Muscle of back (tissue), 11 donors: ENCODE measurements around the gene ERFL. TPM values are rescaled to one million over a fixed set of nuclear protein-coding genes. Genes with fewer than 3 reads are reported as not detected.
A peak's percentile ranks its signal among the peaks of the same experiment; 100 is the strongest.
"Not testable (repeated sequence)": the region's sequence is repeated elsewhere in the genome, so short reads cannot be mapped to it uniquely, and the experiment has no call there.

Source experiments
- DNase-seq, 3 donors: peaks; one replicate each; pipeline versions ENCODE4 v3.0.0 to v3.0.0-alpha.2; 2013
- polyA plus RNA-seq, 10 donors: library from polyadenylated mRNA; unstranded; fragments of 120-200 nt; gene quantifications; one replicate each; pipeline ENCODE4 v1.2.1, GENCODE V29; 2013; ENCODE audit not compliant: insufficient read length in 10 of 10

ERFL gene
- polyA plus RNA-seq, 10 donors, result 0.07 to 0.29 (median 0.20) TPM; not detected in 1

GRCh38 chr19:41877916-41878905 is 50.0 kb downstream of the ERFL start:
- DNase-seq, result no peak

GRCh38 chr19:41876847-41877832 is 51.1 kb downstream of the ERFL start, which contains the start of gene CD79A:
TSS of gene CD79A (plus strand) at chr19:41877279. CDS start at chr19:41877305, 26 bp downstream.
- no peak for DNase-seq

GRCh38 chr19:41875973-41876372 is 52.3 kb downstream of the ERFL start:
- DNase-seq, result not testable (repeated sequence)

GRCh38 chr19:41872775-41873647 is 55.2 kb downstream of the ERFL start:
- DNase-seq, result peak in 2 of 3 donors; percentile 29 to 61

GRCh38 chr19:41872384-41872774 is 55.9 kb downstream of the ERFL start:
- no peak for DNase-seq

GRCh38 chr19:41871573-41872383 is 56.5 kb downstream of the ERFL start:
- no peak for DNase-seq

- DNase-seq, result no peak
These were observed 57.8 kb downstream of the ERFL start for GRCh38 chr19:41870401-41870873.

GRCh38 chr19:41869374-41869955 is 58.8 kb downstream of the ERFL start:
- DNase-seq, result no peak

GRCh38 chr19:41868989-41869300 is 59.3 kb downstream of the ERFL start:
- no peak for DNase-seq

GRCh38 chr19:41868120-41868988 is 59.9 kb downstream of the ERFL start:
- no peak for DNase-seq

GRCh38 chr19:41866284-41866683 is 62.0 kb downstream of the ERFL start:
- DNase-seq, result no peak

- DNase-seq, result no peak
These were observed 63.9 kb downstream of the ERFL start for GRCh38 chr19:41864374-41864773.

- DNase-seq, result no peak
These were observed 64.9 kb downstream of the ERFL start for GRCh38 chr19:41863209-41863931.

GRCh38 chr19:41862445-41862986 is 65.7 kb downstream of the ERFL start:
- no peak for DNase-seq

GRCh38 chr19:41861846-41862245 is 66.4 kb downstream of the ERFL start:
- no peak for DNase-seq

- no peak for DNase-seq
These were observed 67.0 kb downstream of the ERFL start for GRCh38 chr19:41861116-41861768.
